DMS53 (cell line): ENCODE measurements around the gene CDC20.

ENCODE experiments used
- DNase-seq: peaks from one replicate; lab custom pipeline; 2025; lab: John Stamatoyannopoulos, UW

Gene CDC20

DNA sequence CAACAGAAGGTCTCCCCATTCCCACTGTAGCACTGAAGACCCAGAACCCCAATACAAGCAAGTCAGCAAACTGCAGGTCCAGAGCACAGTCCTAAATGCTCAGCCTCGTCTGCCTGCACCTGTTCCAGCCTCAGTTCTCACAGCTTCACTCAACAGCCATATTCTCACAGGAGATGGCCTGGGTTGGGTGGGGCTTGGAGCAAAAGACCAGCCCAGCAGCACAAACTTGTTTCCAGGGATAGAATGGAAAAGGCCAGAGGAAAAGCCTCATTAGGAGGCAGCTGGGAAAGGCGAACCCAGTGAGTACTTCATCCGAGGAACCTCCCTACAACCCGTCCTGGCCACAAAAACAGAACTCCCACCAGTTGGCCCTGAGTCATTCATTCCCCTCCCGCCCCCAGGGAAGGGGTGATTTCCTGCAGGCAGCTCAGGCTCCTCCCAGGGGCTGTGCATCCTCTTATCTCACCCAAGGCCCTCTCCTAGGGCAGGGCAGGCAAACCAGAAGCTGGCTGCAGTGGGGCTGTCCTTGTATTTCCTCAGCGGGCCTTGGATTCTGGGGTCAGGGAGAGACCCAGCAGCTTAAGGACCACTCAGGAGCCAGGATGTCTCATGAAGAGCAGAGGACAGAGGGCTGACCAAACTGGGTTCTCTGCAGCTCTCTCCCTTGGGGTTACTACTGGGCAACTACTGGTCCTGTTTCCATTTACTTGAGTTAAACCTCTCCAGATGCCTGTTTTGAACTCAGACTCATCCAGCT, 28.6 kb upstream of the CDC20 start:
- DNase-seq, result no peak

DNA sequence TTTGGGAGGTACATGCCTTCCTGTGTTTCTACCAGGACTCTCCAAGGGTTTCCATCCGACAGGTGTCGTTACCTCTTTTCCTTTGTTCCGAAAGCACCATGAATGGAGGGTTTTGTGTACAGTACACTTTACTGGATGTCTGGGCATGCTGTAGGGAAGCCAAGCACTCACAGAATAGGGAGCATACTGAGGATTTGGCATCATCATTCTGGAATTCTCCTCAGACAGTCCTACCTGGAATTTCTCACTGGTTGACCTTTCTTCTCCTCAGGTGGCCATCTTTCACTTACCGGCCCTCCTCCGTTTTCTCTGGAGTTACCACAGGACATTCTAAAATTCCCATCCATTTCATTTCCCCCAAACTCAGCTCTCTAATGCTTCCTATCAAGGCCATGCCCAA, 27.1 kb upstream of the CDC20 start:
- DNase-seq, result no peak

DNA sequence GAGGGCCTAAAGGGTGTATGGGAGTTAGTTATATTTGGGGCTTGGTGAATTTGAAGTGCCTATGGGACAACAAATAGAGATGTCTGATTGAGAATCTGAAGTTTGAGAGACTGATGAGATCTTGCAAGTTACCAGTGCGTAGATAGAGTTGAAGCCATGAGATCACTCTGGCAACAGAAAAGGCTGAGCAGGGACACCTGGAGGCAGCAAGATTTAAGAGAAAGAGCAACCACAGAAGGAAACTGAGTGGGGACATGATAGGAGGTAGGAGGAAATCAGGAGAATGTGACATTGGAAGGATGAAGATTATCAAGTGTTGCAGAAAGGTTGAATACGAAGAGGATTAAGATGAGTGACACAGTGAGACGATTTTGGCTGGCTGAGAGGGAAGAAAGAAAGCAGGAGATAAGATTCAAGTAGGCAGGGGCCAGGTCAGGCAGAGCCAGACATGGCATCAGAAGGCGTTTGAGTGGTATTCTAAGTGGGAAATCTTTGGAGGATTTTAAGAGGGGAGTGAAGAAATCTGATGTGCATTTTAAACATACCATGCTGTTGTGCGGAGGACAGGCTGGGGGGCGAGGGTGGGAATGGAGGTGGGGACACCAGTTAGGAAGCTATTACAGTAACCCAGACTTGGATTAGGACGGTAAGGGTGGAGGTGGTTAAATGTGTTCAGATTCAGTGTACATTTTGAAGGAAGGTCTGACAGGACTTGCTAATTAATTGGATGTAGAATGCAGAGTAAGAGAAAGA, 24.2 kb upstream of the CDC20 start:
- no peak for DNase-seq

DNA sequence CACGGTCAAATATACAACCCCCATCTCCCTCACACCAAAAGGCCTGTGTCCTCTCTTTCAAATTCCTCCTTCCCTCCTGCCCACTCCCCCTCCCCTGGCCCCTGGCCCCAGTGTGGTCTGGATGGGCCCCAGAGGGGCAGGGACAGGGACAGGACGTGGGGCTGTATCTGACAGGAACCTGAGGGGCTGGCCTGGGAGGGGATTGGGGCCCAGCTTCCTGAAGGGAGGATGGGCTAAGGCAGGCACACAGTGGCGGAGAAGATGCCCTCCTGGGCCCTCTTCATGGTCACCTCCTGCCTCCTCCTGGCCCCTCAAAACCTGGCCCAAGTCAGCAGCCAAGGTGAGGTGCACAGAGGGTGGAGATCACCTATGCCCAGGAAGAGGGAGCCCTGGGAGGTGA, 21.2 kb upstream of the CDC20 start, which contains the start of gene MPL:
MPL (plus strand) TSS at position 231 of the 400 bp plus-strand sequence; CDS start at position 262, 31 bp downstream.
- no peak for DNase-seq

DNA sequence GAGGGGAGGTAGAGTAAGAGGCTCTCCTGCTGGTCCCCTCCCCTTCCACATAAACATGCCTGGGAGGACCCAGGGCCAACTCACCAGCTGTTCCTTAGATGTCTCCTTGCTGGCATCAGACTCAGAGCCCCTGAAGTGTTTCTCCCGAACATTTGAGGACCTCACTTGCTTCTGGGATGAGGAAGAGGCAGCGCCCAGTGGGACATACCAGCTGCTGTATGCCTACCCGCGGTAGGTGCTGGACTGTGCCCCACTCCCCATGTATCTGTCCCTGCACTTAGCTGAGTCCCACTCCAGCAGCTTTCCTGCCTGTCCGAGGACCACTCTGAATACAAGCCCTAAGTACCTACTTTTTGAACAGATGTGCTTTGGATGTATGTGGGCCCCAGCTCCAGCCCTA, 20.8 kb upstream of the CDC20 start:
- no peak for DNase-seq

DNA sequence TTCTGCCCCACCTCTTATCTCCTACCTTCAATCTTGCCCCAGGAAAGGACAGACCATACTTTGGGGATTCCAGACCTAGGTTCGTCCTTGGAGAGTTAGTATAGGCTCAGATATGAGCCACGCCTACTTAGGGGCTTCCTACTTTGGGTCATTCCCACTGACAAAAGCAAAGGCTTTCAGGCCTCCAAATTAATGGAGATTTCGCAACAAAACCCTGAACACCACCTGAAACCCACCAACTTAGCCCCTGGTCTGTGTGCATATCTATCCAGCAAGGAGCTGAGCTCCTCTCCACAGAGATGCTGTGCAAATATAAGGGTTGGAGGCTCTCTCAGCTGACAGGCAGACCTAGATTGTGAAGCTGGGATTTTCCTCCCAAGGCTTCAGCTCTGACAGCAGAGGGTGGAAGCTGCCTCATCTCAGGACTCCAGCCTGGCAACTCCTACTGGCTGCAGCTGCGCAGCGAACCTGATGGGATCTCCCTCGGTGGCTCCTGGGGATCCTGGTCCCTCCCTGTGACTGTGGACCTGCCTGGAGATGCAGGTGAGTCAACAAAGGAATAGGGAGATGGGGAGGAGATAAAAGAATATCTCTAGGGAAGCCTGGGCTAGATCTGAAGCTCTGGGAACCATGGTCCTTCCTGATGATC, 19.1 kb upstream of the CDC20 start:
- no peak for DNase-seq

DNA sequence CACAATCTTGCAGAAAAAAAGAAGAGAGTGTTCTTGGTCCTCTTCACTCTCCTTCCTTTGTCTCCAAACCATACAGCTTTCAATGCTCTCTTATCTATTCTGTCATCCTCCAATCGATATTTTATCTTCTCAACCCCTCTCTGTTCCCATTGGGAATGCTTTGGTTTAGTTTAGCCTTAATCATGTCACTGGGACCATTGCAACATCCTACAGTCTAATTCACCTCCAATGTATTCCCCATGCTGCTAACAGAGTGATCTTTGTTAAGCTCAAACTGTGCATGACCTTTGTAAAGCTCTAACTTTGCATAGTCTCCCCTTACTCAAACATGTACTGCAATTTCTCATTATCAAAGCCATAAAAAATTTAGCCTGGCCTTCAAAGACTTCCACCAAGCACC, 18.2 kb upstream of the CDC20 start:
- no peak for DNase-seq

DNA sequence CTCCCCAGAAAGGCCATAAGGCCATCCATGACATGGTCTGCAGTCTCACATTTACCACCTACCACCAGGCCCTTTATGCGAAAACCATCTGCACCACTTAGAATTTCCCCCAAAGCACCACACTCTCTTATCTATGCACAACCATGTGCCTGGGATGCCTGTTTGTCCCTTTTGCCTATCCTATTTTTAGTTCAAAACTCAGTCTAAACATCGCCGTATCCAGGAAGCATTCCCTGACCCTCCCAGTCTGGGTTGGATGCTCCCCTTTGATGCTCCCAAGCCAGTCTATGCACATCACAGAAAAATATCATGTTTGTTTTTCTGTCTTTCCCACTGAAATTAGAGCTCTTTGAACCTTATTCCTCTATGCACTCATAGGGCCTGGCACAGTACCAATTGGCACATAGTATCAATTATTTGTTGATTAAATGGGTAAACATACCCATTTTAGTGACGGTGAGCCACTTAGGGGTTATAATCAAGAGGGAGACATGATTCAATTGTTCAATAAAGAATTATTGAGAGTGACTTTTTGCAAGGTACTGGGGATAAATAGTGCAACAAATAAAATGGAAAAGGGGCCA, 14.4 kb upstream of the CDC20 start:
- DNase-seq, result no peak

DNA sequence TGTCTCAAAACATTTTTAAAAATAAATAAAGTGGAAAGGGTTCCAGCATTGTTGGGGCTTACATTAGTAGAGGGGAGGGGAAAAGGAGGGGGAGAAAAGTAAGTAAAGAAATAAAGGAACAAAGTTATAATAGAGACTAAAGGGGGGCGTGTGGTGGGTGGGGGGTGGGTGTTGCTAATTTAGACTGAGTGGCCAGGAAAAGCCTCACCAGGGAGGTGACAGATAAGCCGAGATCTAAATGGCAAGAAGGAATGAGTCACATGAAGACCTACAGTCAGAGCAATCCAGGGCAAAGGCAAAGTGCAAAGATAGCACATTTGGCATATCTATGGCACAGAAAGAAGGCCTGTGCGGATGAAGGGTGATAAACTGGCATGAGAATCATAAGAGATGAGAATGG, 13.7 kb upstream of the CDC20 start:
- no peak for DNase-seq

DNA sequence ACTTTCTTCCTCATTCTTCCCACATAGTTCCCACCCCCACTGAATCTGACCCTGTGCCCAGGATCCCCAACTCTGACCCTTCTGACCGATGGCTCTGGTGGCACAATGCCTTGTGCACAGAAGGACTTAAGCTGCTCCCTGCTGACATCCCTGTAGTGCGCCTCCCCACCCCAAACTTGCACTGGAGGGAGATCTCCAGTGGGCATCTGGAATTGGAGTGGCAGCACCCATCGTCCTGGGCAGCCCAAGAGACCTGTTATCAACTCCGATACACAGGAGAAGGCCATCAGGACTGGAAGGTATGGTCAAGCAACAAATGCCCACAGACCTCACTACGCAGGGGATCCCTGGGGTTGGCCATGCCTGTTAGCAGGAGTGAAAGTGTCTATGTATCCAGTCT, 12.1 kb upstream of the CDC20 start:
- DNase-seq, result no peak

DNA sequence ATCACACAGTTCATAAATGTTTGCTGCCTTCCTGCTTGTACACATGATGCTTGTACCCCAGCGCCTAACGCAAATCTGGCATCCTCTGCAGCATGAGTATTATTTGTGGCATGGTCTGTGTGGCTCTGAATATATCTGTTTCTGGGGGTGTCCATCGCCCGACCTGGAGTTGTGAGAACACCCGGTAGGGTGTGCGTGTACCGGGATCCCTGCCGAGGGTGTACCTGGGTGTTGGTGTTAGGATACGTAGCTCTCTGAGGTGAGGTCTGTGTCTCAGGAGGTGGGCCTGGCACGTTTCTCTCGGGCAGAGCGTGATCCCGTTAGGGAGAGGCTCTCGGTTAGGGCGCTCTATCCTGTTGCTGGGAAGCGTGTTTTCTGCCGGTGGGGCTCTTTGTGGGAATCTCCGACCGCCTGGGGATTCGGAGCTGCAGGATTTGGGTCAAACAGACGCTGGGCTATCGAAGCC, 10.4 kb upstream of the CDC20 start:
- peak; percentile 90 for DNase-seq

DNA sequence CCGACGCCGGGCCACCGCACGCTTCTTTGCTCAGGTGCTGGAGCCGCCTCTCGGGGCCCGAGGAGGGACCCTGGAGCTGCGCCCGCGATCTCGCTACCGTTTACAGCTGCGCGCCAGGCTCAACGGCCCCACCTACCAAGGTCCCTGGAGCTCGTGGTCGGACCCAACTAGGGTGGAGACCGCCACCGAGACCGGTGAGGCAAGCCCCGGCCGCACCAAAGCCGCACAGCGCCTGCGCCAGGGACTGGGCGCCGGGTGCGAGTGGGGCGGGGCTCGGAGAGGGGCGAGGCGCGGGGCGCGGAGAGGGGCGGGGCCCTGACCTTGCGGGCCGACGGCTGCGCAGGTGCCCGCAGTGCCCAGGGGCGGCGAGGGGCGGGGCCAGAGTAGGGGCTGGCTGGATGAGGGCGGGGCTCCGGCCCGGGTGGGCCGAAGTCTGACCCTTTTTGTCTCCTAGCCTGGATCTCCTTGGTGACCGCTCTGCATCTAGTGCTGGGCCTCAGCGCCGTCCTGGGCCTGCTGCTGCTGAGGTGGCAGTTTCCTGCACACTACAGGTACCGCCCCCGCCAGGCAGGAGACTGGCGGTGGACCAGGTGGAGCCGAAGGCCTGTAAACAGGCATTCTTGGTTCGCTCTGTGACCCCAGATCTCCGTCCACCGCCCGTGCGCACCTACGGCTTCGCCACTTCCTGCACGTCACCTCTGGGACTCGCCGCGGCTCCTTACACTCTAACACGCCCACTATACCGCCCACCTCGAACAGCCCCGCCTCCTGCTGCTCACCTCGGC, 9.8 kb upstream of the CDC20 start:
- peak; percentile 97 for DNase-seq

DNA sequence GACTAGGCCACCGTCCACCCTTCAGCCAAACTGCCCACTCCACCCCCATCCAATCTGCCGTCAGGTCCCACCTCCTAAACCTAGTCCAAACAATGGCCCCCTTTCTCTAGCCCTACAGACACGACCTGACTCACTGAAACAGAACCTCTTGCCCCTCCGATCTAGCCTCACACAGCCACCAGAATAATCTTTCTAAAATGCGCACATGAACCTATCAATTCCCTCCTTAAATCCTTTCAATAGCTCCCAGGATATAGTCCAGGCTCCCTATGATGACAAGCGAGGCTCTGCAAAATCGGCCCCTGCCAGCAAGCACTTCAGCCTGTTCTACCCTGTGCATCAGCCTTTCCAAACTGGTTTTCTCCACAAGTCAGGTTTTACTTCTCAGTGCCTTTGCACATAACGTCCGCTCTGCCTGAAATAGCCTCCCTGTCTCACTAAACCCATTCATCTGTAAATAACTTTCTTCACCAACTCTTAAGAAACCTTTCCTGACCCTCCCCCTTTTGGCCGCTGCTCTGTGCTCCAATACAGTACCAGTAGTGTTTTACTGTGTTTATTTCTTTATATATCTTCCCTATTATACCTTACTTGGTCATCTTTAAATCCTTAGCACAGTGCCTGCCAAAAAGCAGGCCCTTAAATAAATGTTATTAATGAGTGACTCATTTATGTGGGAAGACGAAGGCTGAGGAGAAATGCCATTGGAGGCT, 9.0 kb upstream of the CDC20 start:
- peak; percentile 65 for DNase-seq

DNA sequence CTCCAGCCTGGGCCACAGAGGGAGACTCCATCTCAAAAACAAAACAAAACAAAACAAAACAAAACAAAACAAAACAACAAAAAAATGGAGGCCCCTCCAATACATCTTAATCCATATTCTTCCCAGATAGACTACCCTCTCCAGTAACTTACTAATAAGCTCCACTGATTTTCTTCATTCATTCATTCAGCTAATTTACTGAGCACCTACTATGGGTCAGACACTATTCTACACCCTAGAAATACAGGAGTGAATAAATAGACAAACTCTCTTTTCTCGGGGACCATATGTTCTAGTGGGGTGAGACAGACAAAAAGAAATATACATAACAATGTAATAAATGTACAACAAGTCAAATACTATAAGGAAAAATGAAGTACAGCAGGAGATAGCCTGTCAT, 7.8 kb upstream of the CDC20 start:
- DNase-seq, result no peak

DNA sequence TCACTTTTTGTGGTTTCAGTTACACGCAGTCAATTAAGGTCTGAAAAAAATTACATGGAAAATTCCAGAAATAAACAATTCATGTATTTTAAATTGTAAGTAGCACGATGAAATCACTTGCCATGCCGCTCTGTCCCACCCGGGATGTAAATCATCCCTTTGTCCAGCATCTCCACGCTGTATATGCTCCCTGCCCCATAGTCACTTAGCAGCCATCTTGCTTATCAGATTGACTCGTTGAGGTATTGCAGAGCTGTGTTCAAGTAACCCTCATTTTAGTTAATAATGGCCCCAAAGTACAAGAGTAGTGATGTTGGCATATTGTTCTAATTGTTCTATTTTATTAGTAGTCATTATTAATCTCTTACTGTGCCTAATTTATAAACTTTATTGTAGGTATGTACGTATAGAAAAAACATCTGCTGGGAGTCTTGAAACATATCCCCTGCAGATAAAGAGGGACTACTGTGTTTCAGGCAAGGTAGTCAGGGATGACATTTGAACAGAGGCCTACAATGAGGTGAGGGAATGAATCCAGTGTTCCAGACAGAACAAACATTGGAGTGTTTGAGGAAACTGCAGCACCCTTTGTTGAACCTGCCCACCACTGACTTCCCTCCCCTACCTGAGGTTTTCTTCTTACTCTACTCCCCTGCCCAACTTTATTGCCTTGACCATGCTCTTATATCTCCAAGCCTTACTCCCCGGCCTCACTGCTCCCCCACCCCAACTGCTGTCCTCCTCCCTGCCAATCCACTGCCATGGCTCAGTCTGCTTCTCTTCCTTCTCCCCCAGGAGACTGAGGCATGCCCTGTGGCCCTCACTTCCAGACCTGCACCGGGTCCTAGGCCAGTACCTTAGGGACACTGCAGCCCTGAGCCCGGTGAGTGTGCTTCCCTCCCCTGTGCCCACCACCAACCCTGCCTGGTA, 7.1 kb upstream of the CDC20 start:
- DNase-seq, result peak; percentile 30

DNA sequence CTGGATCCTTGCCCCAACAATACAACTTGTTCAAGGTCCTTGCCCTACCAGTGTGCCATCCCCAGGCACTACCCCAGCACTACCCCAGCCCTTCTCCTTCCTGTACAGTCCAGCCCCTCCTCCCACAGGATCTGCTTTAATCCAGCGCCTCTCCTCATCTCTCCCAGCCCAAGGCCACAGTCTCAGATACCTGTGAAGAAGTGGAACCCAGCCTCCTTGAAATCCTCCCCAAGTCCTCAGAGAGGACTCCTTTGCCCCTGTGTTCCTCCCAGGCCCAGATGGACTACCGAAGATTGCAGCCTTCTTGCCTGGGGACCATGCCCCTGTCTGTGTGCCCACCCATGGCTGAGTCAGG, 6.5 kb upstream of the CDC20 start:
- no peak for DNase-seq

DNA sequence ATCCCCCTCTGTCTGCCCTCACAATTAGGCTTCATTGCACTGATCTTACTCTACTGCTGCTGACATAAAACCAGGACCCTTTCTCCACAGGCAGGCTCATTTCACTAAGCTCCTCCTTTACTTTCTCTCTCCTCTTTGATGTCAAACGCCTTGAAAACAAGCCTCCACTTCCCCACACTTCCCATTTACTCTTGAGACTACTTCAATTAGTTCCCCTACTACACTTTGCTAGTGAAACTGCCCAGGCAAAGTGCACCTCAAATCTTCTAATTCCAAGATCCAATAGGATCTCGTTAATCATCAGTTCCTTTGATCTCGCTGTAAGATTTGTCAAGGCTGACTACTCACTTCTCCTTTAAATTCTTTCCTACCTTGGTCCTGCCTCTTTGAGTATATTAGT, 5.9 kb upstream of the CDC20 start:
- DNase-seq, result no peak

DNA sequence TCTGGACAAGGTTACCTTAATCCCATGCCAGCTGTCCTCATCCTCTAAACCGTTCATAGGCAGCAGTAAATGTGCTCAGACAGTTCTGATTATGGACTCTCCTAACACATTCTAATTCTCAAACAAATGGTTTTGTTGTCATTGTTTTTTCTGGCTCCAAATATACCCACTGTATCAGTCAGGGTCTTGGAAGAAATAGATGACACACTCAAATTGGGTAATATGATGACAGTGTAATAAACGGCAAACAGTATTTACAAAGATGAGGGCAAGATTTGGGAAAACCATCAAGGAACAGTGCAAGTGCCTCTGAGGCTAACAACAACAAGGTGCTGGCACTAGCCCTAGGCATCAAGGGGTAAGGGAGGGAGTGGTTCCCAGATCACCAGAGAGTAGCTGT, 4.3 kb upstream of the CDC20 start:
- no peak for DNase-seq

DNA sequence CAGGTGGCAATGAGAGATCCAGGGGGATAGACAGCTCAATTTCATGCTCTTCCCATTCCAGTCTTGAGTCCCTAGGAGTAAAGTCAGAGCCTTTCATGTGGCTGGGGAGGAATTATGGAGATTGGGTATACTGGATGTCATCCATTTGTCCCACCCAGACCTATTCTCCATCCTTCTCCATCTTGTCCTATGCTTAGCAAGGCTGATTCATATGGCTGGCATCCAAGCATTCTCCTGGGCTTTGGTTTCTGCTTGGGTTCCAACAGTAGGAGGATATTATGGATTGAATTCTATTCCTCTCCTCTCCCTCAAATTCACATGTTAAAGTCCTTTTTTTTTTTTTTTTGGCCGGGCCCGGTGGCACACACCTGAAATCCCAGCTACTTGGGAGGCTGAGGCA, 3.8 kb upstream of the CDC20 start:
- DNase-seq, result no peak

DNA sequence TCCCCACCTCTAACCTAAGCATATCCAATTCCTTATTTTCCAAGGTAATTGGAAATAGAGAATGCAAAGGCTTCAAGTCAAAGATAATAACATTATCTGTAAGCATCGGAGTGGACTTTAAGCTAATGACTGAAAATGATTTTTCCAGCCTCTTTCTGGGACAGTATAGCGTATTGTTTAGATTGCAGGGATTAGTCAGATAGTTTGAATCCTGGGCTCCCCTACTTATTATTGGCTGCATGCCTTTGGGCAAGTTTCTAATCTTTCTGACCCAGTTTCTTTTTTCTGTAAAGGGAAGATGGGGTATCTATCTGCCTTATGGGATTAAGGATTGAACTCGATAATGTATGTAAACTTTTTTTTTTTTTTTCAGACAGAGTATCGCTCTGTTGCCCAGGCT, 1.5 kb upstream of the CDC20 start:
- DNase-seq, result no peak
